HepG2 (cell line): Measurements from ENCODE around the gene OR52W1. TPM values are rescaled to one million over a fixed set of nuclear protein-coding genes. Genes with fewer than 3 reads are reported as not detected.

Source experiments
- KMT2A ChIP-seq: sonication (generic); formaldehyde crosslinking; IDR thresholded peaks from 2 replicates; pipeline ENCODE4 v1.4.0; 2020; ENCODE audit warnings: missing genetic modification reagents
- PRPF4 ChIP-seq: fragments of 200-400 bp; formaldehyde crosslinking; IDR thresholded peaks from 2 replicates; pipeline ENCODE4 v1.6.1; 2016; ENCODE audit warnings: low read length, low read depth; ENCODE audit not compliant: poor library complexity, severe bottlenecking
- SNAI1 ChIP-seq: sonication (generic); formaldehyde crosslinking; IDR thresholded peaks from 2 replicates; pipeline ENCODE4 v1.5.0; 2020; ENCODE audit warnings: mild to moderate bottlenecking, missing genetic modification reagents, borderline replicate concordance
- U2AF2 ChIP-seq: fragments of 200-400 bp; formaldehyde crosslinking; IDR thresholded peaks from 2 replicates; pipeline ENCODE4 v1.6.1; 2017; ENCODE audit warnings: low read depth, mild to moderate bottlenecking, low read length
- ZBTB7A ChIP-seq: sonication (generic); formaldehyde crosslinking; IDR thresholded peaks from 2 replicates; pipeline ENCODE4 v1.8.0; 2022; ENCODE audit warnings: mild to moderate bottlenecking, missing genetic modification reagents
- ZNF441 ChIP-seq: sonication (generic); formaldehyde crosslinking; IDR thresholded peaks from 2 replicates; pipeline ENCODE4 v1.7.0; 2021; ENCODE audit warnings: missing genetic modification reagents, borderline replicate concordance
- ZNF564 ChIP-seq: sonication (generic); formaldehyde crosslinking; IDR thresholded peaks from 2 replicates; pipeline ENCODE4 v1.8.1; 2023; ENCODE audit warnings: mild to moderate bottlenecking, missing genetic modification reagents
- ZNF598 ChIP-seq: sonication (generic); formaldehyde crosslinking; IDR thresholded peaks from 2 replicates; pipeline ENCODE4 v1.5.1; 2020; ENCODE audit warnings: mild to moderate bottlenecking, missing genetic modification reagents, borderline replicate concordance
- ZNF646 ChIP-seq: sonication (generic); formaldehyde crosslinking; IDR thresholded peaks from 2 replicates; pipeline ENCODE4 v1.9.0; 2021; ENCODE audit warnings: mild to moderate bottlenecking, missing genetic modification reagents
- polyA plus RNA-seq, 8 experiments: library from polyadenylated mRNA; depleted of rRNA in 3 of 8; stranded (reverse) in 7 of 8; unstranded in 1 of 8; fragments of >200 nt; fragmentation: Illumina TruSeq in 4 of 8; extraction: Trizol in 4 of 8; gene quantifications; 2 replicates each; pipeline versions ENCODE4 v1.2.1 to v1.2.3, GENCODE V29; 2011 to 2016; ENCODE audit warnings: low read depth in 4 of 8, missing spikeins in 1 of 8, mixed read lengths in 1 of 8; ENCODE audit not compliant: insufficient read depth in 1 of 8
- total RNA-seq, 5 experiments: library from RNA; depleted of rRNA; stranded (reverse); fragments of >200 nt; fragmentation: Illumina TruSeq; extraction: Trizol; gene quantifications; 2 replicates each; pipeline ENCODE4 v1.2.3, GENCODE V29; 2016; ENCODE audit warnings: low read depth in 1 of 5
- TF ChIP-seq, protein P1 (sequence below), 2 experiments: IDR thresholded peaks; 2 replicates each; pipeline ENCODE4 v1.6.1; 2011 to 2012; ENCODE audit warnings: low read length in 2 of 2, borderline replicate concordance in 1 of 2, low read depth in 1 of 2, mild to moderate bottlenecking in 1 of 2, moderate library complexity in 1 of 2
- TF ChIP-seq, protein P2 (sequence below), 2 experiments: sonication (generic) in 1 of 2; formaldehyde crosslinking in 1 of 2; IDR thresholded peaks; 2 replicates each; pipeline versions ENCODE4 v1.4.0 to v1.6.1; 2016 to 2020; ENCODE audit warnings: borderline replicate concordance in 1 of 2, low read depth in 1 of 2, mild to moderate bottlenecking in 1 of 2, missing genetic modification reagents in 1 of 2
- TF ChIP-seq, protein P3 (sequence below): IDR thresholded peaks from 2 replicates; pipeline ENCODE4 v1.6.1; 2016; ENCODE audit warnings: missing genetic modification reagents, missing compliant biosample characterization

Gene OR52W1
- total and polyA plus RNA-seq, 2 of the 13 experiments (the other 11 are each of a cell fraction or from before 2014, with no cell fraction given), result not detected

DNA sequence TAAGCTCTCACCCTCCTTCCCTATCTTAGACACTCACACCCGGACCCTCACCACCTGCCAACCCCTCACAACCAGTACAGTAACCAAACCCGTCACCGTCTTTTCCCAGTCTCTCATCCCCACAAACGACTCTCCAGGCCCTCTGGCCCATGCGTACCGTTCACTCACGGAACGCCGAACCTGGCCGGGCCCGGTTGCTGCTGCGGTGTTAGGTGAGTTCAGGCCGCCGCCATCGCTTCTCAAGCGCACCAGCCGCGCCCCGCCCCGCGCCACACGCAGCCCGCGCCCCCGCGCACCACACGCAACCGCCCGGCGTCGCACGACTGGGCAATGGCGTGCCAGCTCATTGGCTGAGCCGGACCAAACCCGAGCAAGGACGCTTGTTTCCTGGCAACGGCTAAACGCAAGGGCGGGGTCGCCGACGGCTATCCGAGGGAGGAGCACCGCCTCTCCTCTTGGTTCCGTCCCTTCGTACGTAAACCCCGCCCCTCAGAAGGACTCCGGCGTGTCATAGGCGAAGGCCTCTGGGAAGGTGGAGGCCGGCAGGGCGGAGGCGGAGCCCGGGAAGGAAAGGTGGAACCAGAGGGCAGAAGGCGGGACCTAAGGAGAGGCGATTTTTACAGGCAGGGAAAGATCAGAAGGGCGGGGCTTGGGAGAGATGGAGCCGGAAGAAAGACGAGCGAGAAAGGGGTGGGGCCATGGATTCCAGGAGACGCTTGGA lies 35.5 kb downstream of the OR52W1 start, which contains the start of gene FHIP1B (continued):
- TF ChIP-seq, protein P1, sequence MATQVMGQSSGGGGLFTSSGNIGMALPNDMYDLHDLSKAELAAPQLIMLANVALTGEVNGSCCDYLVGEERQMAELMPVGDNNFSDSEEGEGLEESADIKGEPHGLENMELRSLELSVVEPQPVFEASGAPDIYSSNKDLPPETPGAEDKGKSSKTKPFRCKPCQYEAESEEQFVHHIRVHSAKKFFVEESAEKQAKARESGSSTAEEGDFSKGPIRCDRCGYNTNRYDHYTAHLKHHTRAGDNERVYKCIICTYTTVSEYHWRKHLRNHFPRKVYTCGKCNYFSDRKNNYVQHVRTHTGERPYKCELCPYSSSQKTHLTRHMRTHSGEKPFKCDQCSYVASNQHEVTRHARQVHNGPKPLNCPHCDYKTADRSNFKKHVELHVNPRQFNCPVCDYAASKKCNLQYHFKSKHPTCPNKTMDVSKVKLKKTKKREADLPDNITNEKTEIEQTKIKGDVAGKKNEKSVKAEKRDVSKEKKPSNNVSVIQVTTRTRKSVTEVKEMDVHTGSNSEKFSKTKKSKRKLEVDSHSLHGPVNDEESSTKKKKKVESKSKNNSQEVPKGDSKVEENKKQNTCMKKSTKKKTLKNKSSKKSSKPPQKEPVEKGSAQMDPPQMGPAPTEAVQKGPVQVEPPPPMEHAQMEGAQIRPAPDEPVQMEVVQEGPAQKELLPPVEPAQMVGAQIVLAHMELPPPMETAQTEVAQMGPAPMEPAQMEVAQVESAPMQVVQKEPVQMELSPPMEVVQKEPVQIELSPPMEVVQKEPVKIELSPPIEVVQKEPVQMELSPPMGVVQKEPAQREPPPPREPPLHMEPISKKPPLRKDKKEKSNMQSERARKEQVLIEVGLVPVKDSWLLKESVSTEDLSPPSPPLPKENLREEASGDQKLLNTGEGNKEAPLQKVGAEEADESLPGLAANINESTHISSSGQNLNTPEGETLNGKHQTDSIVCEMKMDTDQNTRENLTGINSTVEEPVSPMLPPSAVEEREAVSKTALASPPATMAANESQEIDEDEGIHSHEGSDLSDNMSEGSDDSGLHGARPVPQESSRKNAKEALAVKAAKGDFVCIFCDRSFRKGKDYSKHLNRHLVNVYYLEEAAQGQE (IDR thresholded peaks at IDR 0.05; ENCODE audit: borderline replicate concordance in 1 of 2, low read depth in 1 of 2, low read length in 2 of 2), result no peak
- TF ChIP-seq ZNF441 (CRISPR knock-in tag), result peak; percentile 95
- no peak for TF ChIP-seq ZBTB7A (CRISPR knock-in tag)
- no peak for TF ChIP-seq ZNF564 (CRISPR knock-in tag)
- TF ChIP-seq PRPF4, result no peak
- TF ChIP-seq, protein P2, sequence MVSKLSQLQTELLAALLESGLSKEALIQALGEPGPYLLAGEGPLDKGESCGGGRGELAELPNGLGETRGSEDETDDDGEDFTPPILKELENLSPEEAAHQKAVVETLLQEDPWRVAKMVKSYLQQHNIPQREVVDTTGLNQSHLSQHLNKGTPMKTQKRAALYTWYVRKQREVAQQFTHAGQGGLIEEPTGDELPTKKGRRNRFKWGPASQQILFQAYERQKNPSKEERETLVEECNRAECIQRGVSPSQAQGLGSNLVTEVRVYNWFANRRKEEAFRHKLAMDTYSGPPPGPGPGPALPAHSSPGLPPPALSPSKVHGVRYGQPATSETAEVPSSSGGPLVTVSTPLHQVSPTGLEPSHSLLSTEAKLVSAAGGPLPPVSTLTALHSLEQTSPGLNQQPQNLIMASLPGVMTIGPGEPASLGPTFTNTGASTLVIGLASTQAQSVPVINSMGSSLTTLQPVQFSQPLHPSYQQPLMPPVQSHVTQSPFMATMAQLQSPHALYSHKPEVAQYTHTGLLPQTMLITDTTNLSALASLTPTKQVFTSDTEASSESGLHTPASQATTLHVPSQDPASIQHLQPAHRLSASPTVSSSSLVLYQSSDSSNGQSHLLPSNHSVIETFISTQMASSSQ (IDR thresholded peaks at IDR 0.05; ENCODE audit: low read depth), result no peak
- TF ChIP-seq, protein P2 (CRISPR knock-in tag; IDR thresholded peaks at IDR 0.05; ENCODE audit: borderline replicate concordance), result peak; percentile 34; the same call in 1 of the 2 replicates
- peak; percentile 68; the same call in 1 of the 2 replicates for TF ChIP-seq KMT2A (CRISPR knock-in tag)
- TF ChIP-seq SNAI1, result no peak
- TF ChIP-seq ZNF646, result no peak
- TF ChIP-seq ZNF598 (CRISPR knock-in tag), result no peak; the same call in 1 of the 2 replicates
- TF ChIP-seq, protein P3, sequence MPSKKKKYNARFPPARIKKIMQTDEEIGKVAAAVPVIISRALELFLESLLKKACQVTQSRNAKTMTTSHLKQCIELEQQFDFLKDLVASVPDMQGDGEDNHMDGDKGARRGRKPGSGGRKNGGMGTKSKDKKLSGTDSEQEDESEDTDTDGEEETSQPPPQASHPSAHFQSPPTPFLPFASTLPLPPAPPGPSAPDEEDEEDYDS (CRISPR knock-in tag), result peak; percentile 73
- no peak for TF ChIP-seq U2AF2
